IPS-NIHi11 (cell line): ENCODE data around the gene TMEM18.
A peak's percentile ranks its signal among the peaks of the same experiment; 100 is the strongest.
"Not testable (repeated sequence)": the region's sequence is repeated elsewhere in the genome, so short reads cannot be mapped to it uniquely, and the experiment has no call there.

Experiments
- DNase-seq: peaks from one replicate; pipeline ENCODE4 v3.0.0; 2012; ENCODE audit warnings: mixed read lengths, low spot score

TMEM18 gene

DNA sequence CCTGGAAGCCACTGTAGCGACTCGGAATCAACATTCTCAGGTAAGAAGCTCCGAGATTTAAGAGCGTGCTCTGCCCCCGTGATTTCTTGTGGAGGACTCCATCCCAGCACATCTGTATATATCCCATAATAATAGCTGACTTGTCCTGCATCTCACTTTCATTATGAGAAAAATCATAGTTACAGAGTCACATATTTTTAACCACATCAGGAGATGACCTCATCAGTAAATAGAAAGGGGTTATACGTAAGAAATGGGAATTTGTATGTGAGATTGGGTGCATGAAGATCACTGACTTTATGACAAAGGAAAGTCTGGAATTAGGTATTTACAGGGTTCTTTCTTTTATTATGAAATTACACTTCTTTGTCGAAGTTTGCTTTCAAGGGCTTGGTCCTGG lies 16.4 kb upstream of the TMEM18 start:
- no peak for DNase-seq

DNA sequence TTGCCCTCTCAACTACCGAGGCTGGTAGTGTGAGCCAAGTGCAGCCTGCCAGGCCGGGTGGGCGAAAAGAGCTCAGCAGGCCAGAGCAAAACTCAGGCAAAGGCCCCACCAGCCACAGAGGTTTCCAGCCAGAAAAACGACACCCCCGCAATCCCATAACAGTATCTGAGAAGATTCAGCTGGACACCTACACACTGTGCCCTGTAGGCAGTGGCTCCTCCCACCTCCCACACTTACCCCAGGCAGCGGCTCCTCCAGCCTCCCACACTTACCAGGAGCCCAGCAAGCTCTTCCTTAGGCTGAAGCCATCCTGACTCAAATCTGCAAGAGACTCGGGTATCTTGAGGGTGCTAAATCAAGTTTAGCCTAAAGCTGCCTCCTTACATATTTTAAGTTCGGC lies 15.6 kb upstream of the TMEM18 start:
- DNase-seq: no peak

DNA sequence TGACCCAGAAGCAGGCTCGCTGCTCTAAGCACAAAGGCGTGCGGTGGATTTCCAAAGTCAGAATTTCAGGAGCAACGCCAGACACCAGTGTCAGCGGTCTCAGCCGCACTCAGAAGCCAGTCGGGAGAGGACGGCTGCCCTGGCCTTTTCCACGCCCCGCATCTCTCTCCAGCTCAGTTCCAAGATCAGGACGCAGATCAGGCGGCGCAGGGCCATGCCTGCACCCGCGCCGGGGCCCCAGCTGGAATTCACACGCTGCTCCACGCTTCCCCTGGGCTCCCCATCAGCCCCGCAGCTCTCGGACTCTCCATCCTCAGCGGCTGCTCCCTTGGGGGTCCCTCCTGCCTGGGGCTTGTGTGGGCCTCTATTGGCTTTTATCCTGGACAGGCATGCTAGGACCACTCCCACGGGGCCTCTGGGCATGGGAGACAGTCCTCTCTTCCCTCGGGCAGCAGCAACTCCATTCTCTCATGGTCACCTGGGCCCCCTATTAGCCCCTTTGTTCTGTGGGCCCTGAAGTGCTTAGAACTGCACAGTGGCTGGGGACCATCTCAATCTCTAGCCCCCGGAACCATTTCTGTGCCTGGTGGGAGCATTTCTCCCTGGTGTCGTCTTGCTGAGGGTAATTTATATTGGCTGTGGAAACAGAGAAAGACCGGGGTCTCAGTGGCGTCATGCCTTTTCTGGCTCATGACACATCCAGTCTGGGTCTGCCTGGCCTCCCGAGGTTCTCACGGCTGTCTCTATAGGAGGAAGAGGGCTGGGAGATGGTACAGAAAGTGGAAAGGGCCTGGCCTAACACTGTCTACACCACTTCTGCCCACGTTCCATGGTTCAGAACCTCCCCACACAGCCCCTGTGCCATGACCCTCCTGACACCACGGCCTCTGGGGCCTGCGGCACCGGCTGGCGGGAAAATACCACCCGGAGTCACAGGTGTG lies 14.9 kb upstream of the TMEM18 start:
- DNase-seq: no peak

DNA sequence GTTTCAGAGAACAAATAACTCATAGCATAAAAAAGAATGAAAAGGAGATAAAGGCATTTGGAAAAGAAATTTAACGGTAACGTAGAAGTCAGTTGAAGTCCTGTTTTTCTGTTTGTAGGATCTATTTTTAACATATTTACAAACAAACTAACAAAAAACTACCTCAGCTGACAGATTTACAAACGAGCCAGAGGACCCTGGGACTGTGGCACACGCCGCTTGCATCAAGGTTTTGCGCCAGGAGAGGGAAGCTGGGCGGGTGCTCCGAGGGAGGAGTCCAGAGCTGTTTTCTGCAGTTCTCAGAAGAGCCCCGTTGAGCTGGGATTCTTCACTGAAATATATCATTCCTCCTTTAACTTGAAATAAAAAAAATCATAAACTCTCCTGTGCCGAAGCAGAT lies 13.6 kb upstream of the TMEM18 start:
- no peak for DNase-seq

DNA sequence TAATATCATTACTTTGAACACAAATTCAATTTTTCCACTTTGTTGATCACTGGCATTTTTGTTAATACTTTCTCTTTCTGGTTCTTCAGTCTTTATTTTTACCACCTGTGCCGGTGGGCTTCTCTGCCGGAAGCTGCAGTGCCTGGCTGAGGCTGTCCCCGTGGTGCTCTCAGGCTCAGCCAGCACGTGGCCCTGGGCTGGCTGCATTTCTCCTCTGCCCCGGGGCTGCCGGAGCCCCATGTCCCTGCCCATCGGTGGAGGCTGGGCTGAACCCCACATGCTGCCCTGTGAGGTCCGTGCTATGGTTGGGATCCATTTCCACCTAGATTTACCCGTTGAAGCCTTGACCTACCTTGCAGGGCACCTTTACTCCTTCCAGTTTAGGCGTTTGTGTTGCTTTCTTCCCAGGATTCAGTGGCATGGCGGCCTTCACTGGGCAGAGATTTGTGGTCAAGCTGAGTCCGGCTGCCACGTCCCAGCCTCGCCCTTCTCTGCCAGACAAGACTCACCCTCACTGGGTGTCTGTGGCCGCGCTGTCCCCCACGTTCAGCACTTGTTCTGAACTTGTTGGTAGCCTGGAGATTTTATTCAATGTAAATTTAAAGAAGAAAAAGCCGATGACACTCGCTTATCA lies 12.8 kb upstream of the TMEM18 start:
- DNase-seq: no peak

DNA sequence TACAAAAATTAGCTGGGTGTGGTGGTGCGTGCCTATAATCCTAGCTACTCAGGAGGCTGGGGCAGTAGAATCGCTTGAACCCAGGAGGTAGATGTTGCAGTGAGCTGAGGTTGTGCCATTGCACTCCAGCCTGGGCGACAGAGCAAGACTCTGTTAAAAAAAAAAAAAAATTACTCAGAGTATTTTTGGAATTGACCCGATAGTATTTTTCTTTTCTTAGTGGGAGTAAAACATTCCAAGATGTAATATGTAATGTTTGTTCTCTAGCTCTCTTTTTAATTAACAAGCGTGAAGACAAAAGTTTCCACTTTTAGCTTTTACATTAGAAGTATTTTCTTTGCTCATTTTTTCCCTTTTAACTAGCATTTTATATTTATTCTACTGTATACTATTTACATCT lies 12.0 kb upstream of the TMEM18 start:
- DNase-seq: no peak

DNA sequence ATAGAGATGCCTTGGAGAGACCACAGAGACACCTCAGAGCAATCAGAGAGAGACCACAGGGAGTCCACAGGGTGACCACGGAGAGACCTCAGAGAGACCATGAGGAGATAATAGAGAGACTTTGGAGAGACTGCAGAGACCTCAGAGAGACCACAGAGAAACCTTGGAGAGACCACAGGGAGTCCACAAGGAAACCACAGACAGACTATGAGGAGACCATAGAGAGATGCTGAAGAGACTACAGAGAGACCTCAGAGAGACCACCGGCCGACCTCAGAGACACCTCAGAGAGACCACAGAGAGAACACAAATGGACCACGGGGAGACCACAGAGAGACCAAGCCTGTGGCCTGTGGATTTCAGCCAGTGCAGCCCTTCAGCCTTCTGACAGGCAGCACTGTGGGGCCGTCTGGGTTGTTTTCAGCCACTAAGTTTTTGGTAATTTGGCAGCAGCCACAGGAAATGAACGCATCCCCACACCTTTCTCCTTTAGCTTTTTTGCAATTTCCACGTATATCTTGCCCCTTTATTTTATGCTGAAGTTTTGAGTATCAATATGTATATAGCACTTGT lies 11.4 kb upstream of the TMEM18 start:
- DNase-seq: no peak

DNA sequence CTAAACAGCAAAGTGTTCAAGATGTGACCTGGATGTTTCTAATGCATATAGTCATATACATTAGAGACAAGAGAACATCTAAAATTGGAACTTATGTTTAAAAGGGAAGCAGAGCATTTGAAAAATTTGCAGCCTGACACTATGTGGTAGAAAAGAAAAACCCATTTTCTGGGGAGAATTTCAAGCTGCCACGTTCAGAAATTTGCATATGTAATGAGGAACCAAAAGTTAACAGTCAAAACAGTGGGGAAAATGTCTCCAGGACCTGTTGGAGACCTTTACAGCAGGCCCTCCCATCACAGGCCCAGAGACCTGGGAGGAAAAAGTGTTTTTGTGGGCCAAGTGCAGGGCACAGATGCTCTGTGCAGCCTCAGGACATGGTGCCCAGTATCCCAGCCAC lies 8.2 kb upstream of the TMEM18 start:
- DNase-seq: no peak

DNA sequence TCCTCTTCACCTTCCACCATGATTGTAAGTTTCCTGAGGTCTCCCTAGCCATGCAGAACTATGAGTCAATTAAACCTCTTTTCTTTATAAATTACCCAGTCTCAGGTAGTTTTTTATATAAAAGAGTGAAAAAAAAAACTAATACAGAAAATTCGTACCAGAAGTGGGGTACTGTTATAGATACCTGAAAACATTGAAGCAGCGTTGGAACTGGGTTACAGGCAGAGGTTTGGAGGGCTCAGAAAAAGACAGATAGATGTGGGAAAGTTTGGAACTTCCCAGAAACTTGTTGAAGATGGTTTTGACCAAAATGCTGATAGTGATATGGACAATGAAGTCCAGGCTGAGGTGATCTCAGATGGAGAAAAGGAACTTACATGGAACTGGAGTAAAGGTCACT lies 7.7 kb upstream of the TMEM18 start:
- not testable (repeated sequence) for DNase-seq

DNA sequence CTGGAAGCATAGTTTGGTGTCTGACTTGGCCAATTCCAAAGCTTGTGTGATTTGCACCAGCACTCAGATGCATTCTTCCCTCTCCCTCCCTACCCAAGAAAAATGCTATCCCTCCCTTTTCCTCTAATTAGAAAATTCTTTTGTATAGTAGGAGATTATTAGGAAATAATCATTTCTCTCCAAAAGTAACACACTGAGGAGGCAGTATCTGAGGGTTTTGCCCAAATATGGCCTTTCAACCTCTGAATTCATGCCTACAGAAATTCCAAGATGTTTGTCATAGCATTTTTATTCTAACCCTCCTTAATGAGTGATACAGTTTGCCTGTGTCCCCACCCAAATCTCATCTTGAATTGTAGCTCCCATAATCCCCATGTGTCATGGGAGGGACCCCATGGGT lies 5.0 kb upstream of the TMEM18 start:
- no peak for DNase-seq

DNA sequence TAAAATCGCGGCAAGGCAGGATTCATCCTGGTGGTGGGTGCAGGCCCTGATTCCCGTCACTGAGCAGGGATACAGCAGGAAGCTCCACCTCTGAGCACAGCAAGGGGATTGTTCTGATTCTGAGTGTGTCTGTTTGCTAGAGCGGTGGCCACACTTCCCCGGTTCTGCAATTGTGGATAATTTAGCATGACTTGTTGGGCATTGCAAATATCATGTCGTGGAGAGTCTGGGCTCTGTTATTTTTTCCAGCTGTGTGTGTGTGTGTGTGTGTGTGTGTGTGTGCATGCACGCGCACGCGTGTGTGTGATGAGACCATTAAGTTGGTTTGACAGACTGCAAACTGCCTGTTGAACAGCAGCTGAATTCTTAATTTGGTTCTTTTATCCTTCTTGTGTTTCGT lies 4.1 kb upstream of the TMEM18 start:
- no peak for DNase-seq

DNA sequence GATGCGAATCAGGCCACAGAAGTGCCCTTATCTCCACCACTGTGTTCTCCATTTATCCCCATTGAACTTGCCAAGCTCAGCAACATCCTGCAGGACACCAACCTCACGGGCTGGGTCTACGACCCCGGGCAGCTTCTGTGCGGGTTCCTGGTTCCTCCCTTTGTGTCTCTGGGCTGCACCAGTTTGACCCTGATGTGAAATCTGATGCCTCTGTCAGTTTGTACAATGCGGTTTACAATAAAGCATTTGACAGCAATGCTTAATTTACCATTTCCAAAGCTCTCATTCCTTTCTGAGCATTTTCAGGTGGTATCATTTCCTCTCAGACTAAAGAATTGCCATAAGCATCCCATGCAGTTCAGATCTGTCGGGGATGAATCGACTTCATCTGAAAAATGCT lies 3.3 kb upstream of the TMEM18 start:
- no peak for DNase-seq

DNA sequence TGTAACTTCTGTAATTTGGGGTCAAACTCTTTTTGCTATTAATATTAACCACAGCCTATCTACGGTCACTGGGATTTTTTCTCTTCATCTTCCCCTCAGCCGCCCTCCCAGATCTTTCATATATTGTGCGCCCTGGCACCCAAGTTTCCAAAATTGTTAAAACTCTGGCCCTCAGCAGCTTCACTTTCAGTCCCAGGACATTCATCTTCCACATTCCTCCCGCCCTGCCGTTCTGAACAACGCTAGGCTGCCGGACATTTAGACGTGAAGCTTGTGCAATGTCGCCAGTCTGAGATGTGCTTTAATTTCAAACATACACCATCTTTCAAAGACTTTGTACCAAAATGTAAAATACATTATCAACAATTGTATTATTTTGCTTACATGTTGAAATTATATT lies 1.8 kb upstream of the TMEM18 start:
- DNase-seq: no peak

DNA sequence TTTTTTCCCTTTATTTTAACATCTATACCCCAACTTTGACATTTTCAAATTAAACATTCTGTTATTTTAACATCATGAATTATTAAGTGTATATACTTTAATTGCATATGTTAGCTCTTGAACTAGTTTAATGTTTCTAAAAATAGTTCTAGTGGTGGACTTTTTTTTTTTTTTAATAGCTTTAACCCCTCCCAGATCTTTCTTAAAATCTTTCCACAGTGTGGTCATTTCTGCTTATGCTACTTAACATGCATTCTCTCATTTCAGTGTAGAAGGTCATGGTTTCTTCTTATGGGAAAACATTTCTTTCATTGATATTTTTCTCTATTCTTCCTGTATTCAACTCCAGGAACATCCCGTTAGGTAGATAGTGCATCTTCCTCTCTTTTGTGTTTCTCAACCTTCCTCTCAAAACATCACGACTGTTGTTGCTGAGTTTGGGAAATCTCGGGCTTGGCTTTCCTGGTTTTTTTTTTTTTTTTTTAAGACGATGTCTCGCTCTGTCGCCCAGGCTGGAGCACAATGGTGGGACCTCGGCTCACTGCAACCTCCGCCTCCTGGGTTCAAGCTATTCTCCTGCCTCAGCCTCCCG lies 849 bp upstream of the TMEM18 start:
- DNase-seq: no peak

DNA sequence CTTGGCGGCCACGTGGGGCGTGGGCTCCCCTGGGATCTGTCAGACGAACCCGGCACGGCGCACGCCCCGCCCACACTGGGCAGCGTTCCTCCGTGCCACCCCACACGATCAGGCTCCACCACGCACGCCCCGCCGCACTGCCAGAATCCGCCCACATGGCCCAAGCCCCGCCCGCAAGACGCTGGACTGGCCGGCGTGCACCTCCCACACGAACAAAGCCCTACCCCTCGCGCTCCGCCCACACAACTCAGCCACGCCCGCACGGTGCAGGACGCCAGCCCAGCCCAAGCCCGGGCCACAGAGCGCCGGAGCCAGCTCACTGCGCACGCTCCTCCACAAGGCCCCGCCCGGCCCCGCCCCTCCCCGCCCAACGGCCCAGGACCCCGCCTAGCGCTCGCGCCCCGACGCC lies 555 bp downstream of the TMEM18 start:
- peak; percentile 96 for DNase-seq

DNA sequence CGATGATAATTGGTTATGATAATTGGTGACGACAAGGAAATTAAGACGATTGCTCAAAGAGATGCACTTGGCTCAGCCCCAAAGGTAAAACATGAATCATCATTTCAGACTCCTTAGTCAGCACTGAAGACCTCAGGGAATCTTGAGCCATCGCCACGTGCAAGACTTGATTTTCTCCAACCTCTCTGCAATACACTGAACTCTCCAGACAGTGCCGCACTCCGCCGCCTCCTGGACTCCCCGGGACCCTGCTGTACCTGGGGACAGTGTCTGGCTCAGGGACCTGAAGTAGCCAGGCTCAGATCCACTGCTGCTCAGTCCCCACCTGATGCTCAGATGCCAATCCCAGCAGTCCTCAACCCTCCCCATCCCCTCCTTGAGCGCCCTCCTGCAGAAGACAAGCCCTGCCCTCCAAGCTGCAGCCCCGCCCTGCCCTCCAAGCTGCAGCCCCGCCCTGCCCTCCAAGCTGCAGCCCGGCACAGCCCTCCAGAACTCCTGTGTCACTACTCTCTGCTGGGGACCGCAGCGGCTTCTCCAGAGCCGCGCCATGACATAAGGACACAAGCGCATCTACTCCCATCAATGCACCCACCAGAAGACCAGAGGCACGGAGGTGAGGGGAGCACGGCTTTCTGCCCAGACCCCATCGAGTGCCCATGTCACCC lies 1.1 kb downstream of the TMEM18 start:
- DNase-seq: peak; percentile 75

DNA sequence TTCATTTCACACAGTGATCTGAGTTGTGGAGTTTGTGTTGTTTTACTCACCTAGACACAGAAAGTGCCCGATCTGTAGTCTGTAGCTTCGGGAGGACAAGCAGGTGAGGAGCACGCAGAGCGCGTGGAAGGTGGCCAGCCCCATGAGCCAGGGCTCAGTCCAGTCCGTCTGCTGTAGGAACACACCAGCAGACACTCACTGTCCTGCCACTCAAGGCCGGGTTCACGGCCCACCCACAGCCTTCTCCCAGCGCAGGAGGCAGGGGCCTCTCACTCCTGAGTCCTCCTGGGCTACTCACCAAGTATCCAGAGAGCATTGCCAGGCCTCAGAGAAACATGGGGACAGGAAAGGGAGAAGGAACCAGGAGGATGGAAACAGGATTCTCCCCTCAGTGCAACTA lies 1.7 kb downstream of the TMEM18 start:
- no peak for DNase-seq

DNA sequence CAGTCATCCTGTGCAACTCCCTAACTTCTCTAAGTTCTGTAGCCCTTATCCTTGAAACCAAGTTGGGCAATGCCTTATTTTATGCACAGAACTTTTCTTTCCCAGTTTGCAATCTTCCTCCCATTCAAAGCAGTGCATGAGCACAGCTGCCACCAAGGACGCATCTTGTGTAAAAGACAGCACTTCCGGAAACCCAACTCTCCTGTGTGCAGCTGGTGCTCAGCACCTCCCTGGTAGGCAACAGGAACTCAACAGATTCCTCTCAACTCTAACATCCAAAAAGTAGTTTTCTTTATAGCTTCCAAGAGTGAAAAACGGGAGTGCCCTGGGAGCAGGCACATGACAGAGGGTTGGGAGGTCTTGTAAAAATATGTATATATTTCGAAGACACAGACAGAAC lies 2.2 kb downstream of the TMEM18 start:
- DNase-seq: no peak

DNA sequence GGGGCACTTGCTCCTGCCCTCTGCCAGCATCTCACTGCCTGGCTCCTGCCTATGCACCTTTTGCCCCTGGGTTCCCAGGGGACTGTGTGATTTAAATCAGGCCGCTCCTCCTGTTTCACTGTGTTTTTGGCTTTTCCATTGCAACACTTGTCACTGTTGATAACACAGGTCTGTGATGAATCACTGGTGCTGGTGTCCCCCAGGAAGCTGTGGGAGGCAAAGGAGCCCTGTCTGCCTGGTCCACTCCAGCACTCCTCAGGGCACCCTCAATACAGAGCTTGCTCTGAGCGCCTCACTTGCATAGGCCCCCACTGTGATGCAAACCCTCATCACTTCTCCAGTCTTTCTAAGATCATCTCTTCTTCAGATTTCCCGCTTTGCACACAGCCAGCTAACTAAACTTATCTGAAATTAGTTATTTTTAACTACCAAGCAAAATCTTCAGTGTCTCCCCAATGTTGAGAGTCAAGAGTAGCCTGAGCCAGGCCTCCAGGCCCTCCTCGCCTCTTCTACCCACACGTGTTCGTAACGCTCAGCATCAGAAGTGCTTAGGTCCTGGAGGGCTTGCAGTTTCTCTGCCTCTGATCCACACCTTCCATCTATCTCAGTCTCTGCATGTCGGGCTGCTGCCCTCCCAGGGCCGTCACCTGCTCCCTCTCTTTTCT lies 2.8 kb downstream of the TMEM18 start:
- no peak for DNase-seq

DNA sequence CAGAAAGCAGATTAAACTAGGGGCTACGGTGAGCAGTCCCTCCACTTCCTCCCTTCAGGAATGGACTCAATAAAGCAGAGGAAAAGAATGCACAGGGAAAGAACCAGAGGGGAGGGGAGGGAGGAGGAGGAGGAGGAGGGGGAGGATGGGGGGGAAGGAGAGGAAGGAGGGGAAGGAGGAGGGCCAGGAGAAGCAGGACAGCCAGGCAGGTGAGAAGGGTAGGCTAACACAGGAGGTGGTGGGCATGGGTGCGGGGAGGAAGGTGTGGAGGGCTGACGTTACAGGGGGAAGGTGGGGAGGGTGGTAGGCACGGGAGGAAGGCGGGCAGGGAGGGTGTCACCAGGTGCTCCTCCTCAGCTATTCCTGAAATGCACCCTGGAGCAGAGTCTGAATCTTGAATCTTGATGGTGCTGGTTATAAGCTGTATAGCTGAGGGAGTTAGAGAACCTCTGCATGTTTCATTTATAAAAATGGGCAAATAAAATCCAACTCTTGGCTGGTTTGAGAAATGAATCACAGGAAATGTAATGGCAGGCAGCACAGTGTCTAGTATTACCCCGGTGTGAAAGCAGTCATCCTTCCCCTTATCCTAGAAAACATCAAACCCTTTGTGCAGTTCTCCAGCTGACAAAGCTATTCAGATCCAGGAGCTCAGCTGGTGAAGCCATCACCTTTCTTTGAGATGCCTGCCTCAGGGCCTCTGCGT lies 3.4 kb downstream of the TMEM18 start:
- no peak for DNase-seq

DNA sequence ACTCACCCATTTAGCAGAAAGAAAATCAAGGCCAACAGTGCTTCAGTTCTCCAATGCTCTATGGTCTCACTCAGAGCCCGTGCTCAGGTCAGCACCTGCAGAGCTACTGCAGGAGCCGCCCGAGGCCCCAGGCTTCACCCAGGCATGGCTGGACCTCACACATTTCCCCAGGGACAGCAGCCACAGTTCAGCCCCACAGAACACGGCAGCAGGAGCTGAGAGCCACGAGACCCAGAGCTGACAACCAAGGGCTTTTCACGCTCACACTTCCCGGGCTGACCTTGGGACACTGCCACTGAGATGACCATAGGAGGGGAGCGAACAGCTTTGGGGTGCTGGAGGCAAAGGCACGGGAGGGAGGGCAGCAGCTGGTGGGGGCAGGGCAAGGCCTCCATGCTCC lies 4.2 kb downstream of the TMEM18 start:
- no peak for DNase-seq
